Stimulated activated CD4-positive, alpha-beta T cell treated with anti-CD3 and anti-CD28 coated beads, Interleukin-4, amount 100 ng/mL, for 1 hour (primary cell): ENCODE measurements around the gene ASAP3.
"Not testable (repeated sequence)": the region's sequence is repeated elsewhere in the genome, so short reads cannot be mapped to it uniquely, and the experiment has no call there.

Experiments
- DNase-seq: peaks from one replicate; pipeline ENCODE4 v3.0.0-alpha.2; 2020

ASAP3 gene

GRCh38 chr1:23394181-23394580, 89.8 kb downstream of the ASAP3 start:
- no peak for DNase-seq

- DNase-seq = no peak
Measured at GRCh38 chr1:23393706-23394105, 90.3 kb downstream of the ASAP3 start.

- no peak for DNase-seq
Measured at GRCh38 chr1:23392125-23392855, 91.7 kb downstream of the ASAP3 start.

- no peak for DNase-seq
Measured at GRCh38 chr1:23389837-23390321, 94.1 kb downstream of the ASAP3 start.

- DNase-seq = no peak
Measured at GRCh38 chr1:23387494-23387893, 96.5 kb downstream of the ASAP3 start.

- no peak for DNase-seq
Measured at GRCh38 chr1:23385119-23385621, 98.8 kb downstream of the ASAP3 start.

GRCh38 chr1:23384312-23385058, 99.5 kb downstream of the ASAP3 start:
- DNase-seq = no peak

GRCh38 chr1:23383577-23384311, 100.2 kb downstream of the ASAP3 start:
- DNase-seq = no peak

- DNase-seq = no peak
Measured at GRCh38 chr1:23381233-23381885, 102.6 kb downstream of the ASAP3 start.

- no peak for DNase-seq
Measured at GRCh38 chr1:23380719-23381118, 103.3 kb downstream of the ASAP3 start.

GRCh38 chr1:23380236-23380635, 103.7 kb downstream of the ASAP3 start:
- DNase-seq = not testable (repeated sequence)
